ENCODE data around the gene RAD51B. TPM values are rescaled to one million over a fixed set of nuclear protein-coding genes. Genes with fewer than 3 reads are reported as not detected.

The RAD51B gene
- total RNA-seq, 4 donors from 2014 or later = 5.0 to 31.8 (median 20.6) TPM

GRCh38 chr14:68591786-68592185, 772.2 kb downstream of the RAD51B start:
- intact Hi-C loops (cut with DNase I; ENCODE audit: low total_unique reads) = no loop called here
- Histone ChIP-seq H3K9me3 (no peaks in the 10 kb centered on the region), H3K36me3 (no peaks in the 10 kb centered on the region), H3K27ac (peak overlapping the region; percentile 75 to 89 (median 82)), H3K4me1 (peaks cover 24 to 31% (median 30%) of the 10 kb centered on the region in 4 donors), H3K27me3 (no peaks in the 10 kb centered on the region), H3K4me3 (no peak overlapping the region)
- DNase-seq = no peak
- in situ Hi-C loops (cut with MboI; ENCODE audit: low pct_ligation_motif_present in 1 of 4, low pct_unique_long_range_greater_than_20kb in 1 of 4, low sequenced_read_pairs in 3 of 4) = no loop called here
- TF ChIP-seq POLR2AphosphoS5 (IDR thresholded peaks at IDR 0.05) = no peak
- TF ChIP-seq EP300 (IDR thresholded peaks at IDR 0.05; ENCODE audit: low read depth) = no peak
- no peak for TF ChIP-seq CTCF (IDR thresholded peaks at IDR 0.05)
- TF ChIP-seq POLR2A (IDR thresholded peaks at IDR 0.05) = no peak
- 100% methylated on average over 4 of the region's 4 CpGs; no CpG with 5 or more reads in 1 of the 2 donors for WGBS, 2 donors (ENCODE audit: low coverage in 1 of 2)

GRCh38 chr14:68592948-68593556, 773.5 kb downstream of the RAD51B start:
- no peak for DNase-seq
- intact Hi-C loops (cut with DNase I; ENCODE audit: low total_unique reads) (no loop called here), in situ Hi-C loops (cut with MboI; ENCODE audit: low pct_ligation_motif_present in 1 of 4, low pct_unique_long_range_greater_than_20kb in 1 of 4, low sequenced_read_pairs in 3 of 4) (no loop called here)
- TF ChIP-seq POLR2A (IDR thresholded peaks at IDR 0.05) (no peak), POLR2AphosphoS5 (IDR thresholded peaks at IDR 0.05) (no peak), EP300 (IDR thresholded peaks at IDR 0.05; ENCODE audit: low read depth) (no peak), CTCF (IDR thresholded peaks at IDR 0.05) (no peak)
- Histone ChIP-seq H3K4me1 (peaks cover 13 to 21% (median 20%) of the 10 kb centered on the region in 4 donors), H3K27me3 (no peaks in the 10 kb centered on the region), H3K36me3 (no peaks in the 10 kb centered on the region), H3K4me3 (no peak overlapping the region), H3K27ac (peak overlapping the region in 1 of 4 donors; percentile 89), H3K9me3 (no peaks in the 10 kb centered on the region)
- WGBS, 2 donors (ENCODE audit: low coverage in 1 of 2) = 93% methylated on average over 7 of the region's 7 CpGs; no CpG with 5 or more reads in 1 of the 2 donors

DNA sequence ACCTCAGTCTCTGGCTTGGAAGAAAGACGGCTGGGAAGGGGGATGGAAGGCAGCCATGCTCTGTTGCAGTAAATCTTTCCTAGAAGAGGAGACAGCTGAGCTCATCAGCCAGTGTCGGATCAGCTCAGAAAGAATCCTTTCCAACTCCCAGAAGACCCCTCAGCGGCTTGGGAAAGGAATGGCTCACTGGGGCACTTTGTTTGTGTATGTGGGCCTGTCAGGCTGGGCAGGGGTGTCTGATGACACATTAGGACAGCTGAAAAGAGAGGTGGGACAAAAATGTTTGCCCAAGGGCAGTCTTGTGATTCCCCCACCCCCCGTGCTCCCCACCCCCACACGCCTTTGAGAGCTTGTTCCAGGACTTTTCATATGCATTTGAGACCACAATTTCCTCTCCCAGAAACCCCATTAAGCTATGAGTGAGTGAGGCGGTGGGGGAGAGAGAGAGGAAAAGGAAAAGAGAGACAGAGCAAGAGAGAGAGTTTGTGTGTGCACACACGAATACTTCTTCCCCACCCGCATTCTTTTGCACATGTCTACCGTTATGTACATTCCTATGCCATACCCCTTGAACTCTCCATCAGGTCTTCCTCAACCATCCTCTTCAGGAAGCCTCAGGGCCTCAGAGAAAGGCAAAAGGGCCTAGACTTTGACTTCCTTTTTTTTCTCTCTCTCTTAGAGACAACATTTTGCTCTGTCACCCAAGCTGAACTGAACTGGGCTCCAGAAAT, 774.4 kb downstream of the RAD51B start:
- DNase-seq = no peak
- peaks cover 16 to 28% (median 26%) of the 10 kb centered on the region in 4 donors for H3K4me1 ChIP-seq
- H3K27ac ChIP-seq = peak overlapping the region in 2 of 4 donors; percentile 34 to 89
- in situ Hi-C loops (cut with MboI; ENCODE audit: low pct_ligation_motif_present in 1 of 4, low pct_unique_long_range_greater_than_20kb in 1 of 4, low sequenced_read_pairs in 3 of 4) (no loop called here), intact Hi-C loops (cut with DNase I; ENCODE audit: low total_unique reads) (no loop called here)
- no peaks in the 10 kb centered on the region for H3K36me3 ChIP-seq
- 66 to 82% methylated on average over 4 to 9 of the region's 9 CpGs for WGBS, 2 donors (ENCODE audit: low coverage in 1 of 2)
- no peaks in the 10 kb centered on the region for H3K27me3 ChIP-seq
- no peak overlapping the region for H3K4me3 ChIP-seq
- H3K9me3 ChIP-seq = no peaks in the 10 kb centered on the region
- no peak for TF ChIP-seq POLR2A (IDR thresholded peaks at IDR 0.05)
- TF ChIP-seq CTCF (IDR thresholded peaks at IDR 0.05) = no peak
- TF ChIP-seq EP300 (IDR thresholded peaks at IDR 0.05; ENCODE audit: low read depth) = no peak
- TF ChIP-seq POLR2AphosphoS5 (IDR thresholded peaks at IDR 0.05) = no peak

- intact Hi-C loops (cut with DNase I; ENCODE audit: low total_unique reads) = no loop called here
- Histone ChIP-seq H3K27me3 (no peaks in the 10 kb centered on the region), H3K36me3 (no peaks in the 10 kb centered on the region), H3K27ac (peak overlapping the region in 2 of 4 donors; percentile 34 to 89), H3K9me3 (no peaks in the 10 kb centered on the region), H3K4me1 (peaks cover 24 to 34% (median 28%) of the 10 kb centered on the region in 4 donors), H3K4me3 (no peak overlapping the region)
- 85 to 91% methylated on average over 4 to 6 of the region's 6 CpGs for WGBS, 2 donors (ENCODE audit: low coverage in 1 of 2)
- DNase-seq = no peak
- TF ChIP-seq POLR2AphosphoS5 (IDR thresholded peaks at IDR 0.05) (no peak), EP300 (IDR thresholded peaks at IDR 0.05; ENCODE audit: low read depth) (no peak), CTCF (IDR thresholded peaks at IDR 0.05) (no peak), POLR2A (IDR thresholded peaks at IDR 0.05) (no peak)
- in situ Hi-C loops (cut with MboI; ENCODE audit: low pct_ligation_motif_present in 1 of 4, low pct_unique_long_range_greater_than_20kb in 1 of 4, low sequenced_read_pairs in 3 of 4) = no loop called here
Observed at GRCh38 chr14:68594737-68595380, 775.3 kb downstream of the RAD51B start.
